SK-N-SH (cell line): ENCODE results near the gene MAP3K12. TPM values are rescaled to one million over a fixed set of nuclear protein-coding genes. Genes with fewer than 3 reads are reported as not detected.

ENCODE experiments used
- CTCF ChIA-PET: fragments of 300-600, 350-600 bp; formaldehyde crosslinking; extraction: SDS; loops from one replicate; lab custom pipeline; 2021; lab: Yijun Ruan, JAX
- POLR2A ChIA-PET: fragments of 350-600 bp; sonication (Branson Sonifier 250); formaldehyde crosslinking; extraction: SDS; loops from one replicate; lab custom pipeline; 2020; ENCODE audit warnings: antibody characterized with exemption, inconsistent platforms; lab: Yijun Ruan, JAX
- DNase-seq: peaks from one replicate; pipeline ENCODE4 v3.0.0; 2012
- H2AFZ ChIP-seq: fragments of 200-600 bp; sonication (generic); 2 replicates; pipeline ENCODE4 v1.8.1; 2016; ENCODE audit warnings: antibody characterized with exemption, mild to moderate bottlenecking, low read depth
- H3F3A ChIP-seq: fragments of 200-600 bp; sonication (generic); replicated peaks from 2 replicates; pipeline ENCODE3; 2016; ENCODE audit warnings: antibody characterized with exemption, mild to moderate bottlenecking; ENCODE audit not compliant: insufficient read depth
- H3K27ac ChIP-seq, 2 experiments: fragments of 200-500 bp in 1 of 2; fragments of 200-600 bp in 1 of 2; sonication (Bioruptor generic) in 1 of 2; sonication (generic), shearing (Covaris generic) in 1 of 2; 2 replicates each; pipeline versions ENCODE4 v1.5.1 to v1.6.1; 2014 to 2016; ENCODE audit warnings: low read depth in 2 of 2, inconsistent platforms in 1 of 2, low read length in 1 of 2, mild to moderate bottlenecking in 1 of 2, mixed read lengths in 1 of 2
- H3K27me3 ChIP-seq: fragments of 200-600 bp; sonication (generic), shearing (Covaris generic); 2 replicates; pipeline ENCODE4 v1.6.1; 2016; ENCODE audit warnings: mixed run types; ENCODE audit not compliant: insufficient read depth
- H3K36me3 ChIP-seq, 2 experiments: fragments of 200-500 bp in 1 of 2; fragments of 200-600 bp in 1 of 2; sonication (Bioruptor generic) in 1 of 2; sonication (generic) in 1 of 2; replicated peaks in 1 of 2; 2 replicates each; pipeline versions ENCODE3 to v1.5.1; 2014 to 2016; ENCODE audit warnings: low read length in 1 of 2, mild to moderate bottlenecking in 1 of 2; ENCODE audit not compliant: insufficient read depth in 2 of 2, control insufficient read depth in 1 of 2
- H3K4me1 ChIP-seq, 2 experiments: fragments of 200-500 bp in 1 of 2; fragments of 200-600 bp in 1 of 2; sonication (Bioruptor generic) in 1 of 2; sonication (generic), shearing (Covaris generic) in 1 of 2; 2 replicates each; pipeline versions ENCODE4 v1.5.1 to v1.6.1; 2014 to 2016; ENCODE audit warnings: low read depth in 1 of 2, low read length in 1 of 2, mixed run types in 1 of 2; ENCODE audit not compliant: insufficient read depth in 2 of 2, control insufficient read depth in 1 of 2
- H3K4me2 ChIP-seq: fragments of 200-600 bp; sonication (generic), shearing (Covaris generic); 2 replicates; pipeline ENCODE4 v1.6.1; 2017; ENCODE audit warnings: mixed run types
- H3K4me3 ChIP-seq, 2 experiments: fragments of 200-500 bp in 1 of 2; fragments of 200-600 bp in 1 of 2; sonication (Bioruptor generic) in 1 of 2; sonication (generic), shearing (Covaris generic) in 1 of 2; 2 replicates each; pipeline versions ENCODE4 v1.5.1 to v1.8.1; 2014 to 2016; ENCODE audit warnings: low read depth in 2 of 2, inconsistent platforms in 1 of 2, low read length in 1 of 2, mild to moderate bottlenecking in 1 of 2, mixed read lengths in 1 of 2, moderate library complexity in 1 of 2
- H3K79me2 ChIP-seq: fragments of 200-600 bp; sonication (generic); 2 replicates; pipeline ENCODE4 v1.8.1; 2017; ENCODE audit warnings: mild to moderate bottlenecking; ENCODE audit not compliant: insufficient read depth
- H3K9ac ChIP-seq: fragments of 200-600 bp; sonication (generic); 2 replicates; pipeline ENCODE4 v1.6.1; 2017; ENCODE audit warnings: mixed run types
- H3K9me2 ChIP-seq: fragments of 200-600 bp; sonication (generic); 2 replicates; pipeline ENCODE4 v1.6.1; 2017; ENCODE audit warnings: mixed run types
- H3K9me3 ChIP-seq: fragments of 200-600 bp; sonication (generic); 2 replicates; pipeline ENCODE4 v1.6.1; 2017; ENCODE audit warnings: mixed run types, mild to moderate bottlenecking, moderate library complexity
- H4K20me1 ChIP-seq: fragments of 200-600 bp; sonication (generic); 2 replicates; pipeline ENCODE4 v1.6.1; 2017; ENCODE audit warnings: mild to moderate bottlenecking, mixed run types; ENCODE audit not compliant: insufficient read depth
- CHD2 ChIP-seq: fragments of 150-350 bp; IDR thresholded peaks from 2 replicates; pipeline ENCODE4 v1.6.1; 2018; ENCODE audit warnings: low read length; ENCODE audit not compliant: partially characterized antibody
- ELF1 ChIP-seq: IDR thresholded peaks from 2 replicates; pipeline ENCODE4 v1.4.0; 2012
- EP300 ChIP-seq, 2 experiments: IDR thresholded peaks; 2 replicates each; pipeline versions ENCODE4 v1.4.0 to v1.6.1; 2012; ENCODE audit warnings: borderline replicate concordance in 1 of 2, low read depth in 1 of 2, low read length in 1 of 2
- FOXM1 ChIP-seq: IDR thresholded peaks from 2 replicates; pipeline ENCODE4 v1.4.0; 2012; ENCODE audit warnings: low read depth, mild to moderate bottlenecking
- GABPA ChIP-seq: IDR thresholded peaks from 2 replicates; pipeline ENCODE4 v1.4.0; 2012; ENCODE audit warnings: low read depth, mild to moderate bottlenecking
- GATA2 ChIP-seq: sonication (generic); formaldehyde crosslinking; IDR thresholded peaks from 2 replicates; pipeline ENCODE4 v1.5.0; 2020; ENCODE audit warnings: mild to moderate bottlenecking, missing genetic modification reagents
- JUND ChIP-seq: IDR thresholded peaks from 2 replicates; pipeline ENCODE4 v1.4.0; 2012
- MEF2A ChIP-seq: IDR thresholded peaks from 2 replicates; pipeline ENCODE4 v1.4.0; 2012; ENCODE audit warnings: low read depth, borderline replicate concordance
- MXI1 ChIP-seq: IDR thresholded peaks from 2 replicates; pipeline ENCODE4 v1.6.1; 2012; ENCODE audit warnings: mild to moderate bottlenecking, low read depth, low read length, improper control_type of control experiment
- NFIC ChIP-seq: IDR thresholded peaks from 2 replicates; pipeline ENCODE4 v1.4.0; 2012; ENCODE audit warnings: borderline replicate concordance
- NRF1 ChIP-seq: IDR thresholded peaks from 2 replicates; pipeline ENCODE4 v1.6.1; 2012; ENCODE audit warnings: low read depth, mild to moderate bottlenecking, low read length
- RCOR1 ChIP-seq: fragments of 150-350 bp; IDR thresholded peaks from 2 replicates; pipeline ENCODE4 v1.6.1; 2017; ENCODE audit warnings: antibody characterized with exemption, low read length
- RXRA ChIP-seq: IDR thresholded peaks from 2 replicates; pipeline ENCODE4 v1.4.0; 2012; ENCODE audit warnings: low read depth, mild to moderate bottlenecking, borderline replicate concordance
- SMC3 ChIP-seq: IDR thresholded peaks from 2 replicates; pipeline ENCODE4 v1.6.1; 2012; ENCODE audit warnings: low read depth, low read length, improper control_type of control experiment
- TCF12 ChIP-seq: IDR thresholded peaks from 2 replicates; pipeline ENCODE4 v1.4.0; 2012
- WGBS: methylation state at CpG from one replicate; pipeline ENCODE4 v1.1.6; 2017; ENCODE audit warnings: low lambda C conversion rate; 5-methylcytosine and 5-hydroxymethylcytosine counted together
- polyA plus RNA-seq, 3 experiments: library from polyadenylated mRNA; depleted of rRNA; stranded (reverse); fragments of >200 nt; gene quantifications; 2 replicates each; pipeline ENCODE4 v1.2.3, GENCODE V29; 2012
- TF ChIP-seq, protein P1 (sequence below): fragments of 200-600 bp; sonication (generic); IDR thresholded peaks from 2 replicates; pipeline ENCODE4 v1.6.1; 2017; ENCODE audit warnings: antibody characterized with exemption, mild to moderate bottlenecking, moderate library complexity
- TF ChIP-seq, protein P2 (sequence below): IDR thresholded peaks from 2 replicates; pipeline ENCODE4 v1.6.1; 2012; ENCODE audit warnings: mild to moderate bottlenecking, low read depth, low read length, moderate library complexity
- TF ChIP-seq, protein P3 (sequence below): IDR thresholded peaks from 2 replicates; pipeline ENCODE4; 2012

Gene MAP3K12
- polyA plus RNA-seq, 1 of the 3 experiments (the other 2 are of a cell fraction): 57.6 TPM

DNA sequence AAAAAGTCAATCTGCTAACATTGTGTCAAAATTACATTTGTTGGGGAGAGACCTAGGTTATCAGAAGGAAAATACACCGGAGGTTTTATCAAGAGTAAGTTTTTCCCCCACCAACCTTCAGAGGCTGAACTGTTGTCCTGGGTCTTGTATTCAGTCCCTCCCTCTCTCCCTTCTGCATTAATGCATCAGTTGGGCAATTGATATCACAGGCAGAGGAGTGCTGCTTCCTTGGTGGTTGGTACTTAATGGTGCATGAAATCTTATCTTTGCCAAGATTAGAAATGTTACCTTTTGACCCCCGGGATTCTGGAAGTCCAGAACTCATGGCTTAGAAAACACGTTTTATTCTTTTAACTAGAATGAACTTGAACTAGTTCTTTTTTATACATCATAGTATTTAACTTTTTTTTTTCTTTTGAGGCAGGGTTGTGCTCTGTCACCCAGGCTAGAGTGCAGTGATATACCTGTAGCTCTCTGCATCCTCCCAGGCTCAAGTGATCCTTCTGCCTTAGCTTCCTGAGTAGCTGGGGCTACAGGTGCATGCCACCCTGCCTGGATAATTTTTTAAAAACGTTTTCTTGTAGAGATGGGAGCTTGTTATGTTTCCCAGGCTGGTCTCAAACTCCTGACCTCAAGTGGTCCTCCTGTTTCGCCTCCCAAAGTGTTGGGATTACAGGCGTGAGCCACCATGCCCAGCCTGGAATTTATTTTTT is 42.4 kb downstream of the MAP3K12 start:
- peaks cover 14 to 20% of the 10 kb centered on the region in 2 experiments for H3K4me1 ChIP-seq
- H3K9ac ChIP-seq: no peak overlapping the region
- peaks cover 93% of the 10 kb centered on the region for H4K20me1 ChIP-seq
- H3K27ac ChIP-seq: no peak overlapping the region
- ChIA-PET POLR2A (no interaction called here), CTCF (interaction anchor here (0.7 to 1.8 kb wide), 2 partner anchors 36 to 132 kb away, joined by 3 to 7 read pairs; no protein-coding TSS in a partner anchor)
- peaks cover 28% of the 10 kb centered on the region for H3F3A ChIP-seq
- no peaks in the 10 kb centered on the region for H3K9me3 ChIP-seq
- peaks cover 96% of the 10 kb centered on the region for H3K79me2 ChIP-seq
- TF ChIP-seq JUND: no peak
- no peak for TF ChIP-seq NRF1
- no peak for TF ChIP-seq CHD2
- no peak for TF ChIP-seq NFIC
- TF ChIP-seq, protein P1, sequence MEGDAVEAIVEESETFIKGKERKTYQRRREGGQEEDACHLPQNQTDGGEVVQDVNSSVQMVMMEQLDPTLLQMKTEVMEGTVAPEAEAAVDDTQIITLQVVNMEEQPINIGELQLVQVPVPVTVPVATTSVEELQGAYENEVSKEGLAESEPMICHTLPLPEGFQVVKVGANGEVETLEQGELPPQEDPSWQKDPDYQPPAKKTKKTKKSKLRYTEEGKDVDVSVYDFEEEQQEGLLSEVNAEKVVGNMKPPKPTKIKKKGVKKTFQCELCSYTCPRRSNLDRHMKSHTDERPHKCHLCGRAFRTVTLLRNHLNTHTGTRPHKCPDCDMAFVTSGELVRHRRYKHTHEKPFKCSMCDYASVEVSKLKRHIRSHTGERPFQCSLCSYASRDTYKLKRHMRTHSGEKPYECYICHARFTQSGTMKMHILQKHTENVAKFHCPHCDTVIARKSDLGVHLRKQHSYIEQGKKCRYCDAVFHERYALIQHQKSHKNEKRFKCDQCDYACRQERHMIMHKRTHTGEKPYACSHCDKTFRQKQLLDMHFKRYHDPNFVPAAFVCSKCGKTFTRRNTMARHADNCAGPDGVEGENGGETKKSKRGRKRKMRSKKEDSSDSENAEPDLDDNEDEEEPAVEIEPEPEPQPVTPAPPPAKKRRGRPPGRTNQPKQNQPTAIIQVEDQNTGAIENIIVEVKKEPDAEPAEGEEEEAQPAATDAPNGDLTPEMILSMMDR: no peak
- TF ChIP-seq ELF1: no peak
- TF ChIP-seq MEF2A: no peak
- TF ChIP-seq FOXM1: no peak
- TF ChIP-seq, protein P2, sequence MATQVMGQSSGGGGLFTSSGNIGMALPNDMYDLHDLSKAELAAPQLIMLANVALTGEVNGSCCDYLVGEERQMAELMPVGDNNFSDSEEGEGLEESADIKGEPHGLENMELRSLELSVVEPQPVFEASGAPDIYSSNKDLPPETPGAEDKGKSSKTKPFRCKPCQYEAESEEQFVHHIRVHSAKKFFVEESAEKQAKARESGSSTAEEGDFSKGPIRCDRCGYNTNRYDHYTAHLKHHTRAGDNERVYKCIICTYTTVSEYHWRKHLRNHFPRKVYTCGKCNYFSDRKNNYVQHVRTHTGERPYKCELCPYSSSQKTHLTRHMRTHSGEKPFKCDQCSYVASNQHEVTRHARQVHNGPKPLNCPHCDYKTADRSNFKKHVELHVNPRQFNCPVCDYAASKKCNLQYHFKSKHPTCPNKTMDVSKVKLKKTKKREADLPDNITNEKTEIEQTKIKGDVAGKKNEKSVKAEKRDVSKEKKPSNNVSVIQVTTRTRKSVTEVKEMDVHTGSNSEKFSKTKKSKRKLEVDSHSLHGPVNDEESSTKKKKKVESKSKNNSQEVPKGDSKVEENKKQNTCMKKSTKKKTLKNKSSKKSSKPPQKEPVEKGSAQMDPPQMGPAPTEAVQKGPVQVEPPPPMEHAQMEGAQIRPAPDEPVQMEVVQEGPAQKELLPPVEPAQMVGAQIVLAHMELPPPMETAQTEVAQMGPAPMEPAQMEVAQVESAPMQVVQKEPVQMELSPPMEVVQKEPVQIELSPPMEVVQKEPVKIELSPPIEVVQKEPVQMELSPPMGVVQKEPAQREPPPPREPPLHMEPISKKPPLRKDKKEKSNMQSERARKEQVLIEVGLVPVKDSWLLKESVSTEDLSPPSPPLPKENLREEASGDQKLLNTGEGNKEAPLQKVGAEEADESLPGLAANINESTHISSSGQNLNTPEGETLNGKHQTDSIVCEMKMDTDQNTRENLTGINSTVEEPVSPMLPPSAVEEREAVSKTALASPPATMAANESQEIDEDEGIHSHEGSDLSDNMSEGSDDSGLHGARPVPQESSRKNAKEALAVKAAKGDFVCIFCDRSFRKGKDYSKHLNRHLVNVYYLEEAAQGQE: no peak
- TF ChIP-seq TCF12: no peak
- no peak for TF ChIP-seq RXRA
- no peak for TF ChIP-seq EP300 (IDR thresholded peaks at IDR 0.05; ENCODE audit: borderline replicate concordance in 1 of 2, low read depth in 1 of 2, low read length in 1 of 2)
- TF ChIP-seq GATA2: no peak
- TF ChIP-seq, protein P3, sequence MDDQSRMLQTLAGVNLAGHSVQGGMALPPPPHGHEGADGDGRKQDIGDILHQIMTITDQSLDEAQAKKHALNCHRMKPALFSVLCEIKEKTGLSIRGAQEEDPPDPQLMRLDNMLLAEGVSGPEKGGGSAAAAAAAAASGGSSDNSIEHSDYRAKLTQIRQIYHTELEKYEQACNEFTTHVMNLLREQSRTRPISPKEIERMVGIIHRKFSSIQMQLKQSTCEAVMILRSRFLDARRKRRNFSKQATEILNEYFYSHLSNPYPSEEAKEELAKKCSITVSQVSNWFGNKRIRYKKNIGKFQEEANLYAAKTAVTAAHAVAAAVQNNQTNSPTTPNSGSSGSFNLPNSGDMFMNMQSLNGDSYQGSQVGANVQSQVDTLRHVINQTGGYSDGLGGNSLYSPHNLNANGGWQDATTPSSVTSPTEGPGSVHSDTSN: no peak
- TF ChIP-seq SMC3: no peak
- TF ChIP-seq MXI1: no peak
- no peak for TF ChIP-seq GABPA
- no peak for TF ChIP-seq RCOR1
- DNase-seq: no peak
- WGBS: 81% methylated on average over 6 of the region's 6 CpGs
- no peaks in the 10 kb centered on the region for H3K27me3 ChIP-seq
- H3K36me3 ChIP-seq: peaks cover 76 to 87% of the 10 kb centered on the region in 2 experiments
- H3K4me2 ChIP-seq: no peak overlapping the region
- H3K9me2 ChIP-seq: no peaks in the 10 kb centered on the region
- H3K4me3 ChIP-seq: no peak overlapping the region
- no peak overlapping the region for H2AFZ ChIP-seq
